Left lobe of liver (tissue), 2 donors: ENCODE data around the gene EIF4E3. TPM values are rescaled to one million over a fixed set of nuclear protein-coding genes. Genes with fewer than 3 reads are reported as not detected.

Experiments
- ATAC-seq: fragments of 200-7000 bp; cut with Tn5 transposase; one replicate; pipeline ENCODE4 v1.9.1; 2020; ENCODE audit warnings: mild to moderate bottlenecking, moderate library complexity
- DNase-seq: peaks from one replicate; pipeline ENCODE4 v3.0.0-alpha.2; 2020; ENCODE audit warnings: low spot score
- total RNA-seq: library from RNA; stranded (reverse); gene quantifications from one replicate; pipeline ENCODE4 v1.2.1, GENCODE V29; 2021
- donor health status: DM: no; HTN: no; CAD: no; lungs with moderate emphysema.
- donor health status: DM: no; HTN: yes; CAD: no.

The EIF4E3 gene
- total RNA-seq = 7.6 TPM

DNA sequence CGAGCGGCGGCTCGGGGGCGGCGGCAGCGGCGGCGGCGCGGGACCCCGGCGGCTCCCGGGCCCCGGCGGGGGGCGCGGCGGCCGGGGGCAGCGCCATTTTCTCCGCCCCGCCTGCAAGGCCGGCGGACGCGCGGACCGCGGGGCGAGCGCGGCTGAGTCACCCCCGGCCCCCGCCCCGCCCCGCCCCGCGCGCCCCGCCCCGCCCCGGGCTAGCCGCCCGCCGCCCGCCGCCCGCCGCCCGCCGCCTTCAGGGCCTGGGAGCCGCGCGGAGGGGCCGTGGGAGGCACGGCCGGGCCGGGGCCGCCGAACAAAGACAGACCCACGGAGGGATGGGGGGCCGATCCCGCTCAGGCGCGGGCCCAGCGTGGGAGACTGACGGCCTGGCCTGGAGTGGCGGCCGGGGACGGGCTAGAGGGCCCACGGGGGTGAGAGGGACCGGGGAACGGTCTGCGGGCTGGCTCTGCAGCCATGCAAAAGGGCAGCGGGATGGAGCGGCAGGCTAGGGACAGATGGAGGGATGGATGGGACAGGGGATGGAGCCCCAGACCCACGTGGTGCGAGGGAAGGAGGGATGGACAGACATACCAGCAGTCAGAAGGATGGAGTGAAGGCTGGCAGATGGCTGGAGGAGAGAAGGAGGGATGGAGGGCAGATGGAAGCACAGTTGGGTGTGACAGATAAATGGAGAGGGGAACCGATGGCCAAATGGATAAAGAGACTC lies at the start of gene EIF4E3:
TSS of gene EIF4E3 (minus strand) at position 132 of the 721 bp plus-strand sequence. CDS start at position 97, 35 bp downstream.
- peak; percentile 55 for DNase-seq
- peak; percentile 69 for ATAC-seq

DNA sequence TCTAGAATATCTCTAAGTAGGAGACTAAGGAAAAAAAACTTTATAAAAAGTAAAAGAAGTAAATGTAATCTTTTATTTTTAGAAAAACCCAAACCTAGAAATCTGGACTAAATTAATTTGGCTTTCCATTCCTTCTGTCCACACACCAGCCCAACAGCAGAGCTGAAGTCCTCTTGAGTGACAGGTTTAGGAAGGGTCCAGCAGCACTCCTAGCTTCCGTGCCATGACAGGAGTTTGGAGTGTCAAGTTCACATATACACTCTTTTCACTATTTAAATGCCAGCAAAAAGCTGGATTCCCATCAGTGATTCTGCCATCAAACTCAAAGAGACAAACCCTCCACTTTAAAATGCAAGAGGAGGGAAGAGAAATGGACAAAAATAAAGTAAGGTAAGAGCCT lies 46.7 kb upstream of the EIF4E3 start:
- no peak for ATAC-seq

DNA sequence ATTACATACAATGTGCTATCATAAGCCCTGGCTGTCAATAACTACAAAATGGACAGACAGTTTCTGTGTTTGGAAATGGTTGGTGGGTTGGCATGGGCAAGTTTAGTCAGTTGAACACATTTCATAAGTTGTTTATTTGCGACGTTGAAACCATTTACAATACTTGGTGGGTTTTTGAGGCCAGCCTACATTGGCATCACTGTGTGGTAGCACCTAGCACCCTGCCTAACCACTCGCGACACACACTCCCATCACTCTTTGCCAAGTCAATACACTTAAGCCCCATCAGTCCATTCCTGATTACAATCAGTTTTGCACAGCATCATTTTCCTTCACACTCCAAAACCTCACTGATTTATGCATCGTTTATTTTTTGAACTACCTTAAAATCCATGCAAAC lies 45.9 kb upstream of the EIF4E3 start:
- DNase-seq (no peak), ATAC-seq (no peak)

More for the DNA sequence above, 46.7 kb upstream of the EIF4E3 start:
- DNase-seq = no peak

DNA sequence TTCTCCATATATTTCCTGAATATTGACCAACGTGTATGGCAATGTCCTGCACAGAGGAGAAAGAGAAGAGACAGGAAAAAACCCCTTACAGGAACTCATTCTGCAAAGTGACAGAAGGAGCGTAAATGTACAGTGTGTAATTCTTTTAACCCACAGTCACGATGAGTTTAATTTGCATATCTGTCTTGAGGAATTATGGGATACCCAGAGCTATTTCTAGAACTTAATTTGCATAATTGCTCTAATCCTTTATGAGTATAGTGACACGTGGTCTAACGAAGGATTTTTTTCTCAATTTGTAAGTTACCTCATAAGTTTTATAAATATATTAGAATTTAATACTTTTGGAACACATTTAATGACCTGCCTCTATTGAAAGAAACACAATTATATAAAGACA lies 38.2 kb upstream of the EIF4E3 start:
- ATAC-seq (no peak), DNase-seq (no peak)

DNA sequence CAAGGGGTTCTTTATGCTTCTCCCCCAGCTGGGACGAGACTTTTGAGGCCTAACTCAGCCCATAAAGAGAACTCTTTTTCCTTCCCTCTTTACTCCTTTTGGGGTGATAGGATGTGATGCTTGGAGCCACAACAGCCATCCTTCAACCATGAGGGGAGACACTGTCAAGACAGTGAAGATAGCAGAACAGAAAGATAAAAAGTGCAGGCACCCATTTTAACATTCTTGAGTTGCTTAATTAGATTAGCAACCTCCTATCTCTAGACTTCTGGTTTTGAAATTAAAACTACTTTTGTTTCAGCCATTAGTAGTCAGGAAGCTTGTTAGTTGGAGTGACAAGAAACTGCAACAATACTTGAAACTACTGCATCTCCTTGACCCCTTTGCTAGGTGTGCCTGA lies 34.9 kb upstream of the EIF4E3 start:
- ATAC-seq (no peak), DNase-seq (no peak)

DNA sequence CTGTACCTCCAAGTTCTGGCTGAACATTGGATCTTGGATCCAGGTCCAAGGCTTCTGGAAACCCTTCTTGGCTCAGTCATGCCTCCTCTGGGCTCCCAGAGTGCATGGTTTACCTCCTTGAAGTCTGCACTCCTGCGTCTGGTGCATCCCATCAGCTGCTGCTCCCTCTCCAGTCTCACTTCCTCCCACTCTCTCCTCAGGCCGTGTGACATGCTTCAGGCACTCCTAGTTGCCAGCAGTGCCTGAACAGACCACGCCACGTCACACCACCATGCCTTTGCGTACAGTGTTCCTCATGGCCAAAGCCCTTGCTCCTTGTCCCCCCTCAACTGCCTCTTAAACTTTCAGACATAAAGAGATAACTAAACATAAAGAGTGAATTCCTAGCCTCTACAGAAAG lies 34.2 kb upstream of the EIF4E3 start:
- DNase-seq (no peak), ATAC-seq (no peak)

DNA sequence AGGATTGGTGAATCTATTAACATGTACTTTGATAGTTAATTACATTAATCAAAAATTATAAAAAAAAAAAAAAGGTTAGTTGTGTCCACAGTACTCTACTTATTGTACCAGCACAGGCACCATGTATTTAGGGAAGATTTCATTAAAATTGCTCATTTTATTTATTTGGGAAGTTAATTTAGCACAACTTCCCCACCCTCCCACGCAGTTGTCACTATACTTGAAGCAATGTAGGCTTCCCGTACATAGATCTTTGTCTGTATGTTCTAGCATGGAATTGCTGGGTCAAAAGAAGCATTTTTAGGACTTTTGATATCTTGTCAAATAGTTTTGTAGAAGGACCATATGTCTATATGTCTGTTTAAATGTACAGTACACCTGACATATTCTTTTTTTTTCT lies 32.9 kb upstream of the EIF4E3 start:
- DNase-seq = no peak
- ATAC-seq = no peak

DNA sequence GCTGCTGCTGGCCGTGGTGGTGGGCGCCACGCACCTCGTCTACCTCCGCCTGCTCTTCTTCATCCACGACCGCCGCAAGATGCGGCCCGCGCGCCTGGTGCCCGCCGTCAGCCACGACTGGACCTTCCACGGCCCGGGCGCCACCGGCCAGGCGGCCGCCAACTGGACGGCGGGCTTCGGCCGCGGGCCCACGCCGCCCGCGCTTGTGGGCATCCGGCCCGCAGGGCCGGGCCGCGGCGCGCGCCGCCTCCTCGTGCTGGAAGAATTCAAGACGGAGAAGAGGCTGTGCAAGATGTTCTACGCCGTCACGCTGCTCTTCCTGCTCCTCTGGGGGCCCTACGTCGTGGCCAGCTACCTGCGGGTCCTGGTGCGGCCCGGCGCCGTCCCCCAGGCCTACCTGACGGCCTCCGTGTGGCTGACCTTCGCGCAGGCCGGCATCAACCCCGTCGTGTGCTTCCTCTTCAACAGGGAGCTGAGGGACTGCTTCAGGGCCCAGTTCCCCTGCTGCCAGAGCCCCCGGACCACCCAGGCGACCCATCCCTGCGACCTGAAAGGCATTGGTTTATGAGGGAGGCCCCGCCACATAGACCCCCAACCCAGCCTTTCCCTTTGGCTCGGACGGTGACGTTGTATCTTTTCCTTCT lies 29.5 kb upstream of the EIF4E3 start:
- no peak for ATAC-seq
- no peak for DNase-seq

DNA sequence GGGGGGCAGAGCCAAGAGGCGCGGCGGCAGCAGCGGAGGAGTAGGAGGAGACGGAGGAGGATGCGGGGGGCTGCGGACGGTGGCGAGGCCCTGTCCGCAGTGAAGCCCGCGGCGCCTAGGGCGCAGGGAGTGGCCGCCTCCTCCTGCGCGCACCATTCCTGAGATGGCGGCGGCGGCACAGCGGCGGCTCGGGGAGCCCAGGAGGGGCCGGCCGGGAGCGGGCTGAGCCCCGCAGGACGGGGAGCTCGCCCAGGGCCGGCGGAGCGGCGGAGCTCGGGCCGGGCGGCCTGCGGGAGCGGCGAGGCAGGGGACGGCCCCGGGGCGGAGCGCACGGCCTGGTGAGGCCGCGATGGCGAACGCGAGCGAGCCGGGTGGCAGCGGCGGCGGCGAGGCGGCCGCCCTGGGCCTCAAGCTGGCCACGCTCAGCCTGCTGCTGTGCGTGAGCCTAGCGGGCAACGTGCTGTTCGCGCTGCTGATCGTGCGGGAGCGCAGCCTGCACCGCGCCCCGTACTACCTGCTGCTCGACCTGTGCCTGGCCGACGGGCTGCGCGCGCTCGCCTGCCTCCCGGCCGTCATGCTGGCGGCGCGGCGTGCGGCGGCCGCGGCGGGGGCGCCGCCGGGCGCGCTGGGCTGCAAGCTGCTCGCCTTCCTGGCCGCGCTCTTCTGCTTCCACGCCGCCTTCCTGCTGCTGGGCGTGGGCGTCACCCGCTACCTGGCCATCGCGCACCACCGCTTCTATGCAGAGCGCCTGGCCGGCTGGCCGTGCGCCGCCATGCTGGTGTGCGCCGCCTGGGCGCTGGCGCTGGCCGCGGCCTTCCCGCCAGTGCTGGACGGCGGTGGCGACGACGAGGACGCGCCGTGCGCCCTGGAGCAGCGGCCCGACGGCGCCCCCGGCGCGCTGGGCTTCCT lies 28.8 kb upstream of the EIF4E3 start, which contains the start of gene GPR27:
TSS of gene GPR27 (plus strand) at position 155 of the 909 bp plus-strand sequence. CDS start at position 350, 195 bp downstream.
- ATAC-seq (peak; percentile 66), DNase-seq (no peak)

DNA sequence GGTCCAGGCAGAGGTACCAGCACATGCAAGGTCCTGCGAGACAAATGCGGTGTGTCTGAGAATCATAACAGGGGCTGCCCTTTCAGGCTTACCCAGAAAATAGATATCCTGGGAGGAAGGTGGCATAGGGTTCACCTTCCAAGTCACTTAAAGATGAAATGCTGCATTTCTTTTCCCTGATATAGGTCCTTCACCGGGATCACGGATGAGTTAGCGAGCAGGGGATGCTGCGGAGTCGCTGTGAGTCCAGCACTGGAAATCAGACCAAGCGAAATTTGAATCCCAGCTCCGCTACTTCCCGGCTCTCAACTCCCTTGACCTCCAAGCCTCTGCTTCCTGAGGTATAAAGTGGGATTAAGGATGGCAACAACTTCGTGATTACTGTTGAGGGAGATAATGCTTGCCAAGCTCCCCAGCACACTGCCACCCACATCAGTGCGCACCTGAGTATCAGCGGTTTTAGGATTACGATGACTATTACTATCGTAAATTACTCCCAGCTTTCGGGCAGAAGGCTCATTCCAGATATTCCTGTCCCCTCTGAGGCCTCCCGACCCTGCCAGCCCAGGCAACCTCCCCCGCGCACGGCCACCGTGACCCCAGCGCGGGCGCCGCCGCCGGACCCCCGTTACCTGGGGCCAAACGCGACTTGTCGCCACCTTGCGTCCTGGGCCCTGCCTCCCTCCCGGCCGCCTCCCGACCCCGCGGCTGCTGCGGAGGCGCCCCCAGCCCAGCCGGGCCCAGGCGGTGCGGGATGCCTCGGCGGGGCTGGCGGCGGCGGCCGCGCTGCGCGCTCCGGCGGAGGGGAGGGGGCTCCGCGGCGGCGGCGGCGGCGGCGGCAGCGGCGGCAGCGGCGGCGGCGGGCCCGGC lies 27.9 kb upstream of the EIF4E3 start:
- DNase-seq (no peak), ATAC-seq (no peak)

DNA sequence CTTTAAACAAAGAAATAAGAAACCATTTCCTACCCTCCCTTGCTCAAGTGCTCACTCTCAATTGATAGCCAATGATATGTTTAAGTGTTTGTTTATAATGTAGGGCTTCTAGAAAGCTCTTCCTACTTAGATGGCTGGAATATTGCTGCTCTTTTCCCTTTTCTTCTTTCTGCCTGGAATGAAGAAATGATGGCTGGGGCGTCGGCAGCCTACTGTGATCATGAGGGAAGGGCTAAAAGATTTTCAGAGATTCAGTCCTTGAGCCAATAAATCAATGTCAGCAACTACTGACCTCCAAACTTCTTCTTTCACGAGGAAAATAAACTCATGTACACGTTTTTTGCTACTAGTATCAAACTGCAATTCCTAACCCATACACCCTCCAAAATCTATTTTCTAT lies 26.4 kb upstream of the EIF4E3 start:
- ATAC-seq (no peak), DNase-seq (no peak)

DNA sequence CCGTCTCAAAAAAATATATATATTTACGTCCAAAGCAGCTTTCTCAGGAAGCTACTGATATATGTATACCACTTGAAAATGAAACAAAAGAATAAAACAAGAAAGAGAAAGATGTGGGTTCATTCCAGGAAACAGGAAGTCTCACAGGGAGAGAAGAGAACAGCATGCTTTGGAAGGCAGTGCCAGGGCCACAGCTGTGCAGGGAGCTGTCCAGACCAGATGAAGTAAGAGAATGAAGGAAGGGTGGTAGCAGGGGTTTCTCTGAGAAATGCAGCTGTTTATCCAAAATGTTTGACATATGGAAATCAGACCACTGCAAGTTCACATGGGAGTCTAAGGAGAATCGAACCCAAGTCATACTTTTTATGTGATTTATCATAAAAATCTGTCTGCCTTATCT lies 19.5 kb upstream of the EIF4E3 start:
- DNase-seq = no peak
- no peak for ATAC-seq

DNA sequence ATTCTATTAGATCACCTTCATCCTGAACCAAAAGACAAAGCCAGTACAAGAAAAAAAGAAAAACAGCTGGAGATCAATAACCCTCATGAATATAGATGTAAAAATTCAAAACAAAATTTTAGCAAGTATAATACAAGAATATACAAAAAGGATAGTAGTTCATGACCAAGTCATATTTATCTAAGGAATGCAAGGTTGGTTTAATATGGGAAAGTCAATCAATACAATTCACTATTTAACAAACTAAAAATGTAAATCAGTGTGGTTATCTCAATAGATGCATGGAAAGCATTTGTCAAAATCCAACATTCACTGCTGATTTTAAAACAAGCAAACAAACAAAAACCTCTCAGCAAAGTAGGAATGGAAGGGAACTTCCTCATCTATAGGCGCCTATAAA lies 17.4 kb upstream of the EIF4E3 start:
- no peak for DNase-seq
- ATAC-seq = no peak

DNA sequence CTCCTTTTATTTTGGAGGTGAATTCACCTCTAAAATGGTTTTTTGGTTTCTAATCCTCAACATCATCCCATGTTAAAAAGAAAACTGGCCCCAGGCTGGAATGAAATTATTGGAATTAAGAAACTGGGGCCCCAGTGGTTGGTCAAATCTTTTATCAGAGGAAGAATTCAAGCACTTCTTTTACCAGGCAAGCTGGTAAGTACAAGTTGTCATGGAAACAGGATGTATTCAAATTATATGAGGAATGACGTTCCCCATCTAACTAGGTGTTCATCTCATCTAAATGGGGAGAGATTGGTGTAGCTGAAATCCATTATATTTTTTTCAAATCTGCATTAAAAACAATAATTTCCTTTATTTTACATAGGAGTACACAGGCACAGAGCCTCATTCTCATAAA lies 9.7 kb upstream of the EIF4E3 start:
- DNase-seq (no peak), ATAC-seq (no peak)

DNA sequence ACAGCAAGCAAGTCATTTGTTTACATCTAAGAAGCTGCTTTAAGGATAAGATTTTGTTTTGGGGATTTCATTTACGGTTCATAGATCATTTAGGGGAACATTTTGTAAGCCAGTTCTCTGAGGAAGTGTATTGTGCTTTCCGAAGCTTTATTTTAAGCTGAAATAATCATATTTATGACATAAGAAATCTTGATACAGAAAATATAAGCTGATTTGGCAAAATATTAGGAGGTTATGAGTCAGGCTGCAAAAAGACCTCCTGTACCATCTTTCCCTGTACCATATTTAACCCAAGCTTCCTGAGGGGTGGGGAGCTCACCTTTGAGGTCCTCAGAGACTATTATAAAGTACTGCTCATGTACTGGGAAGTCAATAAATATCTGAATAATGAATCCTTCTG lies 8.1 kb upstream of the EIF4E3 start:
- DNase-seq = no peak
- no peak for ATAC-seq

DNA sequence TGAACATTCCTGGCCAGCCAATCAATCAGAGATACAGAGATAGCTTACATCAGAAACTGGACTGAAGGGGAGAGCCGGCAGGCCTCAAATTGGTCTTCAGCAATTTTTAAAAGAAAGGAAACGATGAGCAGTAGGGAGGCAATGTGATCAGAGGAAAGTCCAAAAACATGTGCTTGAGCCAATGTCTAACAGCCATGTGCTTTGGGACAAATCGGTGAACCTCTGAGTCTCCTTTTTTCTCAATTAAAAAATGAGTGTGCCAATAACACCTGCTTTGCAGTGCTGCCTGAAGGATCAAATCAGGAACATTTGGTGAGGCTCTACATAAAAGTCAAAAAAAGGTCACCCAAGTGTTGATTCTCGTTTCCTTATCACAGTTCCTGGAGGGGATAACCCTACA lies 7.4 kb upstream of the EIF4E3 start:
- DNase-seq (no peak), ATAC-seq (no peak)

DNA sequence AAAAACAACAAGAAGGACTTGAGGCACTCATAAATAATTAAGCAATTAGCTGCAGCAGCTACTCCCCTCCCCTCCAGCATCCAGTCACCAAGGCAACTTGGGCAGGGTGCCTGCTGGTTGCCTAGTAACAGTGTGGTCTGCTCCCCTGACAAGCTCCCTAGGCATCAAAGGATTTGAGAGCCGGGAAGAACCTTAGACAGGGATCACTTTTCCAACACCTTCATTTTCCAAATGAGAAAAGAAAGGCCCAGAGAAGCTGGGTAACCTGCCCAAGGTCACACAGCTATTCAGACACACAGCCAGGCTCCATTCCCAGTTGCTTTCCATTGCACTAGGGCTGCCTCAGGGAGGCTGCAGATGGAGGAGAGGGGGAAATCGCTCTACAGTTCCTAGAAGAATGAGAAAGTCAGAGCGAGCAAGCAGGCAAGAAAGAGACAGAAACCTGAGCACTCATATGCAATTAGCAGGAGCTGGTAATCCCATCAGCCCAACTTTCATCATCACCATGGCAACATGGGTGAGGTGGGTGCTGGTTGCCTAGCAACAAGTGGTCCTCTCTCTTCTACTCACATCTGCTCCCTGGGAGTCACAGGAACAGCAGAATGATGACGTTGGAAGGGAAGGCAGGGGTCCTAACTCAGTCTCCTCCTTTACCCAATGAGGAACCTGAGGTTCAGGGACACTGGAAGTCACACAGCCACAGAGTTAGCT lies 3.6 kb upstream of the EIF4E3 start:
- ATAC-seq = no peak
- no peak for DNase-seq

DNA sequence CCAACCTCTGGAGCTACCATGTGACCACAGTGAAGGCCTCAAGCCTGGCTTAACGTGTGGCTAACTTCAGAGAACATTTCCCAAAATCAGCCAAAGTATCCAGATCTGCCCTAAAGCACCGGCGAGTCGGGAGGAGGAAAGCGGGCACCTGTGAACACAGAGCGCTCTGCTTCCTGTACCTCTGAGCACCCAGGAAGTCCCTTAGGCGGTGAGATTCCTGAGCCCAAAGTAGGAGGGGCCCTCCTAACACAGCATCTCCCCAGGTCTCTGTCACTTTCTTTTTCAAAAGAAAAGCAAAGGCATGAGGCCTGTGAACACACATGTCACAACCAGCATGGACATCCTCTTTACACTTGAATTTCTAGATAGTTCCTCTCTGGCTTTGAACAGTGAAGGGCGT lies 944 bp upstream of the EIF4E3 start:
- DNase-seq (no peak), ATAC-seq (no peak)

DNA sequence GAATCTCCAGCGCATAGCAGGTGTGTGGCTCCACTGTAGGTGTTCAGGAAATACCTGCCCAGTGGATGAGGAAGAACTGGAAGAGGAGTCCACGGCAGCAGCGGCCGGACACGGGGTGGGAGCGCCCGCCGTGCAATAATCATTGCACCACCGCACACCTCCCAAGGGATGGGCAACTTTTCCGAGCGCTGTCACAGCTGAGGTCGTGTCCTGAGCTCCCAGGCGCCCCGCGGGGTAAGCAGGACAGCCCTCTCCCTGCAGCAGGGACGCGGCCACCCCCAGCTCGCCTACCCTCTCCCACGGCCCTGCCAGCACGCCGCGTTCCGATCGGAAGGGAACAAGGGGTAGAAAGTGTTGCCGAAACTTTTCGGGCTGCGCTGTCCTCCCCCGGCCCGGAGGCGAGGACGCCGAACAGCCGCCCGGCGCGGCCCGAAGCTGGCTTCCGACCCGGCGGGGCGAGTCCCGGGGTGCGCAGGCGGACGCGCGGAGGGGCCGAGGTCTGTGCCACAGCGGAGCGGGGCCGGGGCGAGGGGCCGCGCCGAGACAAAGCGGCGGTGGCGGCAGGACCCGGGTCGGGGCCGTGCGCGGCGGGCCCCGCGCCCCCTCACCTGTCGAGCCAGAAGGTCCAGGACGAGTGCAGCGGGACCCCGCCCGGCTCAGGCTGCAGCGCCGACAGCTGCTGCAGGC lies 475 bp downstream of the EIF4E3 start:
- ATAC-seq = peak; percentile 76
- DNase-seq = peak; percentile 63

DNA sequence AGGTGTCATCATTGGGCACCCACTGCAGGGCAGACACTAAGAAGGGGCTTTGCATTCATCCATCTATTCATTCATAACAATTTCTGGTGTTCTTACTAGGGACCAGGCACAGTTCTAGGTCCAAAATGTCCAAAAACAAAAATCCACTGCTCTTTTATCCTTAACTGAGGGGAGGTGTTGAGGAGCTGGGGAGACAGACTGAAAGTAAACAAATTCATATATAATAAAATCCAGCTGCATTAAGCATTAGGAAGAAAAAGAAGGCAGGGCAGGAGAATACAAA lies 1.1 kb downstream of the EIF4E3 start:
- ATAC-seq (no peak), DNase-seq (no peak)
